K562 (cell line): Measurements from ENCODE around the gene LDB2. TPM values are rescaled to one million over a fixed set of nuclear protein-coding genes. Genes with fewer than 3 reads are reported as not detected.

Experiments used
- ID3 ChIP-seq, 2 experiments: fragments of 250-450 bp in 1 of 2; fragments of 450-650 bp in 1 of 2; sonication (Bioruptor Pico) in 1 of 2; IDR thresholded peaks; 2 replicates each; pipeline versions ENCODE4 v1.6.1 to v1.8.0; 2016 to 2021; ENCODE audit warnings: mild to moderate bottlenecking in 2 of 2, moderate library complexity in 2 of 2, missing compliant biosample characterization in 1 of 2, missing genetic modification characterization in 1 of 2
- NR0B1 ChIP-seq: fragments of 450-650 bp; IDR thresholded peaks from one replicate; pipeline ENCODE4 v1.6.1; 2018; ENCODE audit warnings: mild to moderate bottlenecking, moderate library complexity; ENCODE audit not compliant: partially characterized antibody
- RNF219 ChIP-seq: fragments of 250-450 bp; sonication (Bioruptor Pico); IDR thresholded peaks from 2 replicates; pipeline ENCODE4 v1.5.0; 2022; ENCODE audit warnings: mild to moderate bottlenecking
- SAFB ChIP-seq: fragments of 200-400 bp; formaldehyde crosslinking; IDR thresholded peaks from 2 replicates; pipeline ENCODE4 v1.6.1; 2017; ENCODE audit warnings: low read depth, low read length, borderline replicate concordance
- THAP12 ChIP-seq: fragments of 250-450 bp; sonication (Bioruptor Pico); IDR thresholded peaks from 2 replicates; pipeline ENCODE4 v1.9.0; 2021; ENCODE audit warnings: mild to moderate bottlenecking, inconsistent platforms
- ZBTB1 ChIP-seq: sonication (generic); formaldehyde crosslinking; IDR thresholded peaks from 2 replicates; pipeline ENCODE4 v1.8.1; 2023; ENCODE audit warnings: missing genetic modification reagents, low read depth, mild to moderate bottlenecking, borderline replicate concordance
- ZNF124 ChIP-seq: sonication (generic); formaldehyde crosslinking; IDR thresholded peaks from 2 replicates; pipeline ENCODE4 v1.8.1; 2022; ENCODE audit warnings: missing genetic modification reagents
- polyA plus RNA-seq, 8 experiments: library from polyadenylated mRNA; depleted of rRNA in 4 of 8; stranded (reverse) in 5 of 8; unstranded in 3 of 8; fragments of >200 nt; fragmentation: Nextera tagmentation in 2 of 8; fragmentation: Illumina TruSeq in 1 of 8; extraction: Ambion mirVana in 2 of 8; extraction: Trizol in 1 of 8; gene quantifications; 2 replicates each; pipeline versions ENCODE4 v1.2.1 to v1.2.3, GENCODE V29; 2011 to 2014; ENCODE audit warnings: inconsistent platforms in 1 of 8, missing spikeins in 1 of 8
- total RNA-seq, 7 experiments: library from RNA; depleted of rRNA in 6 of 7; stranded (reverse); fragments of >200 nt in 6 of 7; fragmentation: Illumina TruSeq in 2 of 7; extraction: Trizol in 2 of 7; gene quantifications; 2 replicates each; pipeline versions ENCODE4 v1.2.1 to v1.2.3, GENCODE V29; 2011 to 2021; ENCODE audit warnings: low replicate concordance in 1 of 7
- TF ChIP-seq, protein P1 (sequence below): fragments of 450-650 bp; IDR thresholded peaks from 2 replicates; pipeline ENCODE4 v1.6.1; 2016; ENCODE audit warnings: low read depth, mild to moderate bottlenecking, moderate library complexity

The LDB2 gene
- total and polyA plus RNA-seq, 9 of the 15 experiments (the other 6 are each of a cell fraction or from before 2014, with no cell fraction given), result 0.10 to 0.20 TPM; not detected in 7

DNA sequence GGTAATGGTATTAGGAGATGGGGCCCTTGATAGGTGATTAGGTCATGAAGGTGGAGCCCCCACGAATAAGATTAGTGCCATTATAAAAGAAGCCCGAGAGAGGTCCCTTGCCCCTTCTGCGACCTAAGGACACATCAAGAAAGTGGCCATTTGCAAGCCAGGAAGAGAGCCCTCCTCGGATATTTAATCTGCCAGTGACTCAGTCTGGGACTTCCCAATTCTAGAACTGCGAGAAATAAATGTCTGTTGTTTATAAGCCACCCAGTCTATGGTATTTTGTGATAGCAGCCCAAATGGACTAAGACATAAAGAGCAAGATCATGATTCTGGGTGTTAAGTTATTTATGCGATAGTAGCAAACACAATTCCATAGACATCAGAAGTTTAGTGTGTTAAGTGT is 192.2 kb downstream of the LDB2 start (continued):
- TF ChIP-seq THAP12 (CRISPR knock-in tag), result no peak
- no peak for TF ChIP-seq NR0B1
- TF ChIP-seq SAFB, result no peak
- TF ChIP-seq ID3 (CRISPR knock-in tag; IDR thresholded peaks at IDR 0.05), result no peak
- no peak for TF ChIP-seq ID3 (tag; IDR thresholded peaks at IDR 0.05)
- no peak for TF ChIP-seq ZNF124 (CRISPR knock-in tag)
- no peak for TF ChIP-seq RNF219 (CRISPR knock-in tag)
- TF ChIP-seq, protein P1, sequence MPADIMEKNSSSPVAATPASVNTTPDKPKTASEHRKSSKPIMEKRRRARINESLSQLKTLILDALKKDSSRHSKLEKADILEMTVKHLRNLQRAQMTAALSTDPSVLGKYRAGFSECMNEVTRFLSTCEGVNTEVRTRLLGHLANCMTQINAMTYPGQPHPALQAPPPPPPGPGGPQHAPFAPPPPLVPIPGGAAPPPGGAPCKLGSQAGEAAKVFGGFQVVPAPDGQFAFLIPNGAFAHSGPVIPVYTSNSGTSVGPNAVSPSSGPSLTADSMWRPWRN, result no peak
- TF ChIP-seq ZBTB1, result no peak
